Measurements from ENCODE around the gene RBCK1. TPM values are rescaled to one million over a fixed set of nuclear protein-coding genes. Genes with fewer than 3 reads are reported as not detected.
"Not testable (repeated sequence)": the region's sequence is repeated elsewhere in the genome, so short reads cannot be mapped to it uniquely, and the experiment has no call there.

The RBCK1 gene
- total RNA-seq, 4 donors from 2014 or later, result 50.9 to 111 (median 82.1) TPM

DNA sequence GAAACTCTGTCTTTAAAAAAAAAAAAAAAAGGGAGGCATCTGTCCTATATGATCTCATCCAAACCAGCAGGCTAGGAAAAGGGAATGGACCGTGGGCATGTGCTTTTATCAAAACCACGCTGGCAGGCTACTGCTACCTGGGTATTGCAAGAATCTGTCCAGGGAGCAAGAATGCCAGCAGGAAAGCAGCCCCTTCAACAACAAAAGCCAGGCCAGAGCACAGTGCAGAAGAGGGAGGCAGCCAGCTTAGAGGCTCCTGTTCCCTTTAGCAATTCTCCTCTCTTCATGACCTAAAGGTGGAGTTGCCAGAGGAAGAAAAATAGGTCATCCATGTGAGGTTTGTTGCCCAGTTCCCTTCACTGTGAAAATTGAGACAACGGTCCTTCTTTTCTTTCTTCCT, 36.0 kb downstream of the RBCK1 start:
- Histone ChIP-seq H3K27ac (no peak overlapping the region), H3K4me3 (no peak overlapping the region), H3K4me1 (peaks cover 0 to 24% (median 3%) of the 10 kb centered on the region in 3 donors), H3K27me3 (no peaks in the 10 kb centered on the region), H3K36me3 (peaks cover 0 to 86% of the 10 kb centered on the region in 2 donors), H3K9me3 (no peaks in the 10 kb centered on the region)
- no peak for ATAC-seq
- TF ChIP-seq EP300 (IDR thresholded peaks at IDR 0.05) (no peak), POLR2A (IDR thresholded peaks at IDR 0.05) (no peak), POLR2AphosphoS5 (IDR thresholded peaks at IDR 0.05) (no peak)
- TF ChIP-seq, protein P1, sequence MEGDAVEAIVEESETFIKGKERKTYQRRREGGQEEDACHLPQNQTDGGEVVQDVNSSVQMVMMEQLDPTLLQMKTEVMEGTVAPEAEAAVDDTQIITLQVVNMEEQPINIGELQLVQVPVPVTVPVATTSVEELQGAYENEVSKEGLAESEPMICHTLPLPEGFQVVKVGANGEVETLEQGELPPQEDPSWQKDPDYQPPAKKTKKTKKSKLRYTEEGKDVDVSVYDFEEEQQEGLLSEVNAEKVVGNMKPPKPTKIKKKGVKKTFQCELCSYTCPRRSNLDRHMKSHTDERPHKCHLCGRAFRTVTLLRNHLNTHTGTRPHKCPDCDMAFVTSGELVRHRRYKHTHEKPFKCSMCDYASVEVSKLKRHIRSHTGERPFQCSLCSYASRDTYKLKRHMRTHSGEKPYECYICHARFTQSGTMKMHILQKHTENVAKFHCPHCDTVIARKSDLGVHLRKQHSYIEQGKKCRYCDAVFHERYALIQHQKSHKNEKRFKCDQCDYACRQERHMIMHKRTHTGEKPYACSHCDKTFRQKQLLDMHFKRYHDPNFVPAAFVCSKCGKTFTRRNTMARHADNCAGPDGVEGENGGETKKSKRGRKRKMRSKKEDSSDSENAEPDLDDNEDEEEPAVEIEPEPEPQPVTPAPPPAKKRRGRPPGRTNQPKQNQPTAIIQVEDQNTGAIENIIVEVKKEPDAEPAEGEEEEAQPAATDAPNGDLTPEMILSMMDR (IDR thresholded peaks at IDR 0.05), result no peak
- WGBS, 2 donors (ENCODE audit: low coverage in 1 of 2), result 54 to 60% methylated on average over 2 to 3 of the region's 3 CpGs

DNA sequence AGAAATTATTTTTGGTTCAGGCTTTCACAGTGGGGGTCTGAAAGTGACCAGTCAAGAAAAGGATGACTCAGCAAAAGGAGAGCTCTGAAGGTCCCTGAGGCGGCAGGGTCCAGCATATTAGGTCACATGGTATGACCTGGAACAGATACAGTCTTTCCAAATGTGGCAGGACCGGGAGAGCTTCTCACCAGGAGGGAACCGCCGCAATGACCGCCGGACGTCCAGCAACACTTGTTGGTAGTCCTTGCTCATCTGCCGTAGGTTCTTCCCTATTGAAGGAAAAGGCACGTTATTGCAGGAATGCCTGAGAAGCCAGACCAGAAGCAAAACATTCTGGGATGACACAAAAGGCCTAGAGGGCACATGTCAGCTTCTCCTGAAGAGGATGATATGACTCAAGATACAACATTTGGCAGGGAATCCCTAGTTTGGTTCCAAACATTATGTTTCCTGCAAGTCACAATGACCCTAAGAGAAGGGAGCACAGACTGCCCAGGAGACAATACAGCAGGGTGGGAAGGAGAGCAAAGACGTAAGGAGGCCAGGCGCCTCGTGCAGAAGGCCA, 36.8 kb downstream of the RBCK1 start:
- H3K36me3 ChIP-seq, result peaks cover 0 to 77% of the 10 kb centered on the region in 2 donors
- H3K4me3 ChIP-seq, result no peak overlapping the region
- no peak for TF ChIP-seq POLR2AphosphoS5 (IDR thresholded peaks at IDR 0.05)
- TF ChIP-seq, protein P1 (IDR thresholded peaks at IDR 0.05), result no peak
- no peak for TF ChIP-seq EP300 (IDR thresholded peaks at IDR 0.05)
- TF ChIP-seq POLR2A (IDR thresholded peaks at IDR 0.05), result no peak
- 0 to 49% methylated on average over 1 to 6 of the region's 12 CpGs for WGBS, 2 donors (ENCODE audit: low coverage in 1 of 2)
- ATAC-seq, result no peak
- peaks cover 0 to 24% (median 3%) of the 10 kb centered on the region in 3 donors for H3K4me1 ChIP-seq
- no peaks in the 10 kb centered on the region for H3K27me3 ChIP-seq
- no peaks in the 10 kb centered on the region for H3K9me3 ChIP-seq
- H3K27ac ChIP-seq, result no peak overlapping the region

DNA sequence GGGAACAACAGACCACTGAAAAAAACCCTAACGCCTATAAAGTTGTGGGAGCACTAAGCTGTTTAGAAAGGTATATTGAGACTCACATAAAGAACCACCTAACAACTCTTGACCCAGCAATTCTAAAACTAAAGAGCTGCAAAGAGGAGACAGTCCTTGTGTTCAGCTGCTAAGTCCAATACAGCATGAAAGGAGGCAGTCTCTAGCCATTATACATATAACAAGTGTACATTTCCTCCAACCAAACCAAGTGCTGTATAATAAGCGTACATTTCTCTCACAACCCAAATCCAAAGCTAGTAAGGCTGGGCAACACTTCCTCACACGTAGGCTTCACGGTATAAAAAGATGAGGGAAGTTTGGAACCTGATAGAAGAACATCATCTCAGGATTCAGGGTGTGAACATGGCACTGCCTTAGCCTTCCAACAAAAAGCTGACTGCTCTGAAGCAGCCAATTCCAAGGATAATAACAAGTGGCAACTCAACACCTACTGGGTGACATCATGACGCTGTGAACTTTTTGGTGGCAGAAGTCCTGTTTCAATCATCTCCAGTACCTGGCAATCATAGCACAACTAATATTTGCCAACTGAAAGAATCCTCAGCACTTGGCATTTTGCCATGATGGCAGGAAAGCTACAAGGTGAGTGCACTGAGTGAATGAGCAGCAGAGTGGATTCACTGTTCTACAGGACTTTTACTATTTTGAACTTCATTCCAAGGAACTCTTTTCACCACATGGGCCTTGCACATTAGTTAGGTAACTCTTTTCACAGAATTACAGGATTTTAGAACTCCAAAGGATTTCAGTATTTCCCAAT, 37.6 kb downstream of the RBCK1 start:
- ATAC-seq, result no peak
- Histone ChIP-seq H3K36me3 (peaks cover 0 to 70% of the 10 kb centered on the region in 2 donors), H3K27me3 (no peaks in the 10 kb centered on the region), H3K4me1 (peaks cover 0 to 24% (median 3%) of the 10 kb centered on the region in 3 donors), H3K27ac (no peak overlapping the region), H3K4me3 (no peak overlapping the region), H3K9me3 (no peaks in the 10 kb centered on the region)
- TF ChIP-seq, protein P1 (IDR thresholded peaks at IDR 0.05), result no peak
- TF ChIP-seq EP300 (IDR thresholded peaks at IDR 0.05) (no peak), POLR2A (IDR thresholded peaks at IDR 0.05) (no peak), POLR2AphosphoS5 (IDR thresholded peaks at IDR 0.05) (no peak)
- 91 to 100% methylated on average over 3 to 4 of the region's 5 CpGs for WGBS, 2 donors (ENCODE audit: low coverage in 1 of 2)

DNA sequence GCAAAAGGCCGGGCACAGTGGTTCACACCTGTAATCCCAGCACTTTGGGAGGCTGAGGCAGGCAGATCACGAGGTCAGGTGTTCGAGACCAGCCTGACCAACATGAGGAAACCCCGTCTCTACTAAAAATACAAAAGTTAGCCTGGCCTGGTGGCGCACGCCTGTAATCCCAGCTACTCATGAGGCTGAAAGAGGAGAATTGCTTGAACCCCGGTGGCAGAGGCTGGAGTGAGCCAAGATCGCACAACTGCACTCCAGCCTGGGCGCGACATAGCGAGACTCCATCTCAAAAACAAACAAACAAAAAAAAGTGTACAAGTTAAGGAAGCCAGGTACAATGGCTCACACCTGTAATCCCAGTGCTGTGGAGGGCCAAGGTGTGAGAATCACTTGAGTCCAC, 43.9 kb downstream of the RBCK1 start:
- not testable (repeated sequence) for H3K4me3 ChIP-seq, ATAC-seq
- 75 to 92% methylated on average over 4 to 7 of the region's 11 CpGs for WGBS, 2 donors (ENCODE audit: low coverage in 1 of 2)

DNA sequence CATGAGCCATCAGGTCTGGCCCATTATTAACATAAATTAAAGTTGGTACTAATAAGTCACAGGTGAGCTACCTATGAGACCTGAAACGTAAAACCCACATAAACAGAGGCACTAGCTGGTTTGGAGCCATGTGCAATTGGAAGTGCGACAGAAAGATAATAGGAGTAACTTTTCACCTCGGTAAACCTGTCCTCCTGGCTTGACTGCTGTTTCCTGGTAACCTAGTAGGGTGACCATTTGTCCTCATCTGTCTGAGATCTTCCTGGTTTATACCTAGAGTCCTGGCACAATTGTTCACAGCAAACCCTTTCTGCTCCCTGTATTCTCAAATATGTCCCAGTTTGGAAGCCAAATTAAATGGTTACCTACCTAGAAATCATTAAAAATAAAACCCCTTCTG, 46.9 kb downstream of the RBCK1 start:
- H3K36me3 ChIP-seq, result peaks cover 0 to 14% of the 10 kb centered on the region in 2 donors
- H3K9me3 ChIP-seq, result no peaks in the 10 kb centered on the region
- ATAC-seq, result no peak
- no peaks in the 10 kb centered on the region for H3K27me3 ChIP-seq
- no peak overlapping the region for H3K27ac ChIP-seq
- WGBS, 2 donors (ENCODE audit: low coverage in 1 of 2), result 43 to 90% methylated on average over 1 to 2 of the region's 3 CpGs
- peaks cover 0 to 32% (median 4%) of the 10 kb centered on the region in 3 donors for H3K4me1 ChIP-seq
- H3K4me3 ChIP-seq, result no peak overlapping the region
- TF ChIP-seq POLR2A (IDR thresholded peaks at IDR 0.05) (no peak), POLR2AphosphoS5 (IDR thresholded peaks at IDR 0.05) (no peak), EP300 (IDR thresholded peaks at IDR 0.05) (no peak)
- TF ChIP-seq, protein P1 (IDR thresholded peaks at IDR 0.05), result no peak

More for the DNA sequence above, 43.9 kb downstream of the RBCK1 start:
- H3K27me3 ChIP-seq, H3K9me3 ChIP-seq, H3K4me1 ChIP-seq, H3K27ac ChIP-seq: not testable (repeated sequence)
- H3K36me3 ChIP-seq, result peaks cover 0 to 21% of the 10 kb centered on the region in 2 donors
